HG02623 (cell line): ENCODE results near the gene BMAL1.
A peak's percentile ranks its signal among the peaks of the same experiment; 100 is the strongest.

Source experiments
- ATAC-seq: cut with Tn5 transposase; IDR thresholded peaks from one replicate; pipeline ENCODE4 v1.9.1; 2021; ENCODE audit warnings: moderate library complexity; ENCODE audit not compliant: unreplicated experiment

The BMAL1 gene

GRCh38 chr11:13338427-13339069 is 61.0 kb downstream of the BMAL1 start:
- no peak for ATAC-seq

- ATAC-seq: no peak
Measured at GRCh38 chr11:13339195-13340153, 61.9 kb downstream of the BMAL1 start.

- no peak for ATAC-seq
Measured at GRCh38 chr11:13341026-13341425, 63.4 kb downstream of the BMAL1 start.

GRCh38 chr11:13343067-13343466 is 65.5 kb downstream of the BMAL1 start:
- peak; percentile 36 for ATAC-seq

GRCh38 chr11:13343931-13344717 is 66.5 kb downstream of the BMAL1 start:
- peak; percentile 47 for ATAC-seq

GRCh38 chr11:13344818-13345217 is 67.2 kb downstream of the BMAL1 start:
- no peak for ATAC-seq

GRCh38 chr11:13346470-13346869 is 68.9 kb downstream of the BMAL1 start:
- no peak for ATAC-seq

- ATAC-seq: no peak
Measured at GRCh38 chr11:13347901-13348300, 70.3 kb downstream of the BMAL1 start.

- no peak for ATAC-seq
Measured at GRCh38 chr11:13348305-13348704, 70.7 kb downstream of the BMAL1 start.

- ATAC-seq: no peak
Measured at GRCh38 chr11:13349046-13349445, 71.5 kb downstream of the BMAL1 start.

GRCh38 chr11:13349581-13349980 is 72.0 kb downstream of the BMAL1 start:
- no peak for ATAC-seq

GRCh38 chr11:13352711-13353110 is 75.1 kb downstream of the BMAL1 start:
- ATAC-seq: no peak

- no peak for ATAC-seq
Measured at GRCh38 chr11:13354335-13354734, 76.7 kb downstream of the BMAL1 start.

GRCh38 chr11:13355191-13355590 is 77.6 kb downstream of the BMAL1 start:
- ATAC-seq: no peak

- no peak for ATAC-seq
Measured at GRCh38 chr11:13357232-13357631, 79.6 kb downstream of the BMAL1 start.

- no peak for ATAC-seq
Measured at GRCh38 chr11:13358596-13359270, 81.1 kb downstream of the BMAL1 start.

GRCh38 chr11:13362596-13363109 is 85.1 kb downstream of the BMAL1 start:
- no peak for ATAC-seq

GRCh38 chr11:13364388-13364787 is 86.8 kb downstream of the BMAL1 start:
- ATAC-seq: no peak

- no peak for ATAC-seq
Measured at GRCh38 chr11:13366266-13367026, 88.9 kb downstream of the BMAL1 start.

- ATAC-seq: no peak
Measured at GRCh38 chr11:13367115-13367514, 89.5 kb downstream of the BMAL1 start.
